SJSA1 (cell line): Measurements from ENCODE around the gene PPP1R13B. TPM values are rescaled to one million over a fixed set of nuclear protein-coding genes. Genes with fewer than 3 reads are reported as not detected.

ENCODE experiments used
- DNase-seq, 2 experiments: peaks; one replicate each; pipeline ENCODE4 v3.0.0-alpha.2; 2015 to 2020; ENCODE audit warnings: low spot score in 2 of 2, low read depth in 1 of 2
- H3K27ac ChIP-seq: fragments of 250-450 bp; sonication (Bioruptor Pico); 2 replicates; pipeline ENCODE4 v1.5.1; 2020; ENCODE audit warnings: mild to moderate bottlenecking, moderate library complexity
- H3K27me3 ChIP-seq: fragments of 250-450 bp; sonication (Bioruptor Pico); replicated peaks from 2 replicates; pipeline ENCODE4 v1.5.1; 2020; ENCODE audit warnings: mild to moderate bottlenecking, moderate library complexity
- H3K36me3 ChIP-seq: fragments of 250-450 bp; sonication (Bioruptor Pico); 2 replicates; pipeline ENCODE4 v1.5.1; 2020; ENCODE audit warnings: mild to moderate bottlenecking
- H3K4me1 ChIP-seq: fragments of 250-450 bp; sonication (Bioruptor Pico); replicated peaks from 2 replicates; pipeline ENCODE4 v1.6.1; 2021; ENCODE audit warnings: mild to moderate bottlenecking
- H3K4me3 ChIP-seq: fragments of 250-450 bp; sonication (Bioruptor Pico); 2 replicates; pipeline ENCODE4 v1.5.1; 2020; ENCODE audit warnings: mild to moderate bottlenecking
- H3K9me3 ChIP-seq: fragments of 250-450 bp; sonication (Bioruptor Pico); replicated peaks from 2 replicates; pipeline ENCODE4 v1.5.1; 2020; ENCODE audit warnings: mild to moderate bottlenecking
- total RNA-seq: library from RNA; depleted of rRNA; stranded (reverse); fragments of >200 nt; shearing (Covaris generic); gene quantifications from 2 replicates; pipeline ENCODE4 v1.2.3, GENCODE V29; 2014; rRNA removed

PPP1R13B gene
- total RNA-seq, 1 experiment from 2014 or later: 3.0 TPM

GRCh38 chr14:103690332-103690731 lies 157.0 kb downstream of the PPP1R13B start:
- Histone ChIP-seq H3K36me3 (peaks cover 87% of the 10 kb centered on the region), H3K27ac (no peak overlapping the region), H3K27me3 (no peaks in the 10 kb centered on the region), H3K4me3 (no peak overlapping the region), H3K4me1 (no peaks in the 10 kb centered on the region), H3K9me3 (no peaks in the 10 kb centered on the region)
- DNase-seq: no peak

- H3K4me1 ChIP-seq: no peaks in the 10 kb centered on the region
- peaks cover 91% of the 10 kb centered on the region for H3K36me3 ChIP-seq
- no peaks in the 10 kb centered on the region for H3K9me3 ChIP-seq
- no peak overlapping the region for H3K27ac ChIP-seq
- H3K27me3 ChIP-seq: no peaks in the 10 kb centered on the region
- DNase-seq: no peak
- H3K4me3 ChIP-seq: no peak overlapping the region
Observed at GRCh38 chr14:103688906-103689902, 158.2 kb downstream of the PPP1R13B start.

DNA sequence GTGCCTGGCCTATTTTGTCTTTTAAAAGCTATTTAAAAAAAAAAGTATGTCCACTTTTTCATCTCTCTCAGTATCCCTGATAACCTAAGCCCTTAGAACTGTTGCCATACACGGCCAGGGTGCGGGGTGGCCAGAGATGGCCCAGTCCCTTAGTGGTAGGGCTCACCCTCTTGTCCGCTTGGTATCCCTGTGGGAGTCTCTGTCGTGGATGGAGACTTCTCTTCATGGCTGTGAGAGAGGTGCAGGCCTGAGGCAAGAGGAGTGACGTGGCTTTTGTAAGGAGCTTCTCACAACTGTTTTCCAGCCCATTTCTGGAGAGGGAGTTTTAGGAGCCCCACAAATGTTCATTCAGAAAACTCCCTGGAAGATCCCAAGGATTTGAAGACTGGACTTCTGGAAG lies 158.9 kb downstream of the PPP1R13B start:
- H3K9me3 ChIP-seq: no peaks in the 10 kb centered on the region
- no peak for DNase-seq
- no peaks in the 10 kb centered on the region for H3K27me3 ChIP-seq
- no peak overlapping the region for H3K4me3 ChIP-seq
- no peak overlapping the region for H3K27ac ChIP-seq
- no peaks in the 10 kb centered on the region for H3K4me1 ChIP-seq
- H3K36me3 ChIP-seq: peaks cover 91% of the 10 kb centered on the region

GRCh38 chr14:103687712-103688111 lies 159.7 kb downstream of the PPP1R13B start:
- no peaks in the 10 kb centered on the region for H3K4me1 ChIP-seq
- H3K36me3 ChIP-seq: peaks cover 91% of the 10 kb centered on the region
- no peak overlapping the region for H3K27ac ChIP-seq
- no peak for DNase-seq
- H3K4me3 ChIP-seq: no peak overlapping the region
- H3K9me3 ChIP-seq: no peaks in the 10 kb centered on the region
- no peaks in the 10 kb centered on the region for H3K27me3 ChIP-seq

- H3K36me3 ChIP-seq: peaks cover 87% of the 10 kb centered on the region
- DNase-seq: no peak
- H3K4me1 ChIP-seq: no peaks in the 10 kb centered on the region
- no peak overlapping the region for H3K4me3 ChIP-seq
- no peaks in the 10 kb centered on the region for H3K27me3 ChIP-seq
- H3K9me3 ChIP-seq: no peaks in the 10 kb centered on the region
- no peak overlapping the region for H3K27ac ChIP-seq
Observed at GRCh38 chr14:103686831-103687485, 160.4 kb downstream of the PPP1R13B start.

- H3K4me3 ChIP-seq: no peak overlapping the region
- H3K36me3 ChIP-seq: peaks cover 94% of the 10 kb centered on the region
Observed at GRCh38 chr14:103685276-103686211, 161.8 kb downstream of the PPP1R13B start.

GRCh38 chr14:103684871-103685270 lies 162.5 kb downstream of the PPP1R13B start:
- H3K27me3 ChIP-seq: no peaks in the 10 kb centered on the region
- H3K36me3 ChIP-seq: peaks cover 94% of the 10 kb centered on the region
- no peak for DNase-seq

More at GRCh38 chr14:103685276-103686211, 161.8 kb downstream of the PPP1R13B start:
- DNase-seq: no peak
- Histone ChIP-seq H3K27ac (no peak overlapping the region), H3K27me3 (no peaks in the 10 kb centered on the region), H3K4me1 (no peaks in the 10 kb centered on the region), H3K9me3 (no peaks in the 10 kb centered on the region)

GRCh38 chr14:103684471-103684870 lies 162.9 kb downstream of the PPP1R13B start:
- H3K9me3 ChIP-seq: no peaks in the 10 kb centered on the region
- no peaks in the 10 kb centered on the region for H3K4me1 ChIP-seq
- H3K27ac ChIP-seq: no peak overlapping the region
- no peak for DNase-seq
- no peak overlapping the region for H3K4me3 ChIP-seq
- peaks cover 94% of the 10 kb centered on the region for H3K36me3 ChIP-seq
- H3K27me3 ChIP-seq: no peaks in the 10 kb centered on the region

More at GRCh38 chr14:103684871-103685270, 162.5 kb downstream of the PPP1R13B start:
- Histone ChIP-seq H3K4me3 (no peak overlapping the region), H3K27ac (no peak overlapping the region), H3K4me1 (no peaks in the 10 kb centered on the region), H3K9me3 (no peaks in the 10 kb centered on the region)

Other genes with a start within 250 kb of the PPP1R13B start
- 117 and 196 TPM in 2 replicates for gene KLC1, start 218.4 kb downstream of the PPP1R13B start, total RNA-seq
- gene XRCC3, start 132.1 kb downstream of the PPP1R13B start, total RNA-seq: 20.1 and 28.4 TPM in 2 replicates
- gene ZFYVE21, start 131.8 kb downstream of the PPP1R13B start, total RNA-seq: 44.8 and 46.3 TPM in 2 replicates
- 2.2 and 4.1 TPM in 2 replicates for gene TDRD9, start 80.9 kb upstream of the PPP1R13B start, total RNA-seq
- gene RD3L, start 95.0 kb upstream of the PPP1R13B start, total RNA-seq: not detected in 2 replicates
- not detected in 2 replicates for gene ASPG, start 238.1 kb upstream of the PPP1R13B start, total RNA-seq